TTC549 (cell line): Measurements from ENCODE around the gene FAM25G.
"Not testable (repeated sequence)": the region's sequence is repeated elsewhere in the genome, so short reads cannot be mapped to it uniquely, and the experiment has no call there.

Source experiments
- FAIRE-seq: peaks from 2 replicates; lab custom pipeline; 2012; peaks lifted over from hg19 to GRCh38; lab: Jason Lieb, UNC

FAM25G gene

DNA sequence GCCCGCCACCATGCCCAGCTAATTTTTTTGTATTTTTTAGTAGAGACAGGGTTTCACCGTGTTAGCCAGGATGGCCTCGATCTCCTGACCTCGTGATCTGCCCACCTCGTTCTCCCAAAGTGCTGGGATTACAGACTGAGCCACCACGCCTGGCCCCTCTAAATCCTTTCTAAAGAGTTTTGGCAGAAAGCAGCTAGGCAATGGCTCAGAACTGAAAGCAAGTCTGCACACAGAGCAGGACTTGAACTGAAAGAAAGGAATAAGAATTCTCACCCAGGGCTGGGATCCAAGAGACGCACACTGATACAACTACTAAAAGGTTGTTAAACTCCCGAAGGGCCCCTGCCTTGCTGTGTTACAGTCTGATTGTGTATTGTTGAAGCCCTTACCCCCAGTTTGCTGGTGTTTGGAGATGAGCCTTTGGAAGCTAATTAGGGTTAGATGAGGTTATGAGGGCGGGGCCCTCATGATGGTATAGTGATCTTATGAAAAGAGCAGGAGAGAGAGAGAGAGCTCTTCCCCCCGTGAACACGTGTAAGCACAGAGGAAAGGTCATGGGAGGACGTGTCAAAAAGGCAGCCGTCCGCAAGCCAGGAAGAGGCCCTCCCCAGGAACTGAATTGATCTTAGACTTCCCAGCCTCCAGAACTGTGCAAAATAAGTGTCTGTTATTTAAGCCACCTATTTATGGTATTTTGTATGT, 26.1 kb downstream of the FAM25G start:
- FAIRE-seq: not testable (repeated sequence)

DNA sequence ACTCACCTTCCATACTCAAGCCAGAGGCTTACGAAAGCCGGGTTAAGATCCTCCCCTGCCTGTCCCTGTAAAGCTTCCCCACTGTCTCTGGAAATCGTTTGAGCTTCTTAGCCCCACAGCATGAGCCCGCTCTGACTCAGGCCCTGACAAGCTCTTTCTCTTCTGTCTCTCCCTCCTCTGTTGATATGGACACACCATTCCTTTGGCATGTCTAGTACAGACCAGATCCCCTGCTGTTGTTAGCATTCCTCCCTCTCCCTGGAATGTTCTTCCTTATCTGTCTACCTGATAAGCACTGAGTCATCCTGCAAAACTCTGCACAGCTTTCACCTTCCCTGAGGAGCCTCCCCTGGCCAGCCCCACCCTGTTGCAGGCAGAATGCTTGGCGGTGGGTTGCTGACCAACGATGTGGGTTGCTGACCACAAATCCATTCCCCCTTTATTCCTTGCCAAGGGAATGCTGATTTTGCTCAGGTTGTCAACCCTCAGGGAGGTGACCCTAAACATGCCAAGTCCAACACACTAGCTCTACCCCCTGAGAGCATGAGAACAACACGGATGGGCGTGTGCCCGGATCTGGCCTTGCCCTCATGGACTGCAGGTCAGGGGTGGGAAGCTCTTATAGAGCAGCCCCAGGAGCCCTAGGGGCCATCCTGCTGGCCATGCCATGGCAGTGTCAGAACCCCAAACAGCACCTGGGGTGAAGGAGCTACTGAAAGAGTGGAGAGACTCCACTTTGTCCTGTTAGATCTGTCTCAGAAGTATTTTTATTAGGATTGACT, 28.7 kb downstream of the FAM25G start:
- not testable (repeated sequence) for FAIRE-seq

DNA sequence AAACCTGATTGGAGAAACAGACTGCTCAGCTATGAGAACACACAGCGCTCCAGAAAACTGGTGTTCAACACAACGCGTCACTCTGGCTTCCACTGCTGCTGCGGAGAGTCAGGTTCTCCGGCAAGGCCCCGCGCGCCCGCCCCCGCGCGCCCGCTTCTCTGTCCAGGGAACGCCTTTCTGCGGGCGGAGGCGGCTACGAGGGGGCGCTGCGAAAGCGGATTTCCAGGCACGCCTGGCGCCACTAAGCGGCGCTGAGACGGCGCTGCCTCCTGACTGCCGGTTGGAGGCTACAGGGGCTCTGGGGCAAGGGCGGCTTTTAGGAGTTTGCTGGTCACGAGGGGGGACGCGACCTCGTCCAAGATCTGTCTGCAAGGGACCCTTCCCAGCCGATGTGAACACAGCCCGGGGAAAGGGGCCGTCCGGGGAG, 30.2 kb downstream of the FAM25G start:
- FAIRE-seq: not testable (repeated sequence)

DNA sequence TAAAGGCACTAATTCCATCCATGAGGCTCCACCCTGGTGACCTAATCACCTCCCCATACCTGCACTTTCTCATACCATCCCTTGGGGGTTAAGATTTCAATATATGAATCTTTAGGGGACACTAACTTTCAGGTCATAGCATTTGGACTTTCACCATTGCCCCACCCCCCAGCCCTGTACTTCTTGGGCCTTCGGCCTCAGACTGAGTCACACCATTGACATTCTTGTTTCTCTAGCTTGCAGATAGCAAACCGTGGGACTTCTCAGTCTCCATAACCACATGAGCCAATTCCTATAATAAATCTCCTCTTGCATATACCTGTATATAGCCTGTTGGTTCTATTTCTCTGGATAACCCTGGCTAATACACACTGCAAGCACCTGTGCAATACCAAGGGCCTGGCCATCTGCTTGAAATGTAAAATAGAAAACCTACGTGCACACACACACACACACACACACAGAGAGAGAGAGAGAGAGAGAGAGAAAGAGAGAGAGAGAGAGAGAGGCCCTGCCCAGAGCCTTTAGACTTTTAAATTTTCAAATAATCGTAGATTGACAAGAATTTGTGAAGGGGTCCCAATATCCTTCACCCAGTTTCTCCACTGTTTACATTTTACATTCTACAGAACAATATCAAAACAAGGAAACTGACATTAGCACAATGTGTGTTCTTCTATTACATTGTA, 32.9 kb downstream of the FAM25G start:
- no peak for FAIRE-seq

DNA sequence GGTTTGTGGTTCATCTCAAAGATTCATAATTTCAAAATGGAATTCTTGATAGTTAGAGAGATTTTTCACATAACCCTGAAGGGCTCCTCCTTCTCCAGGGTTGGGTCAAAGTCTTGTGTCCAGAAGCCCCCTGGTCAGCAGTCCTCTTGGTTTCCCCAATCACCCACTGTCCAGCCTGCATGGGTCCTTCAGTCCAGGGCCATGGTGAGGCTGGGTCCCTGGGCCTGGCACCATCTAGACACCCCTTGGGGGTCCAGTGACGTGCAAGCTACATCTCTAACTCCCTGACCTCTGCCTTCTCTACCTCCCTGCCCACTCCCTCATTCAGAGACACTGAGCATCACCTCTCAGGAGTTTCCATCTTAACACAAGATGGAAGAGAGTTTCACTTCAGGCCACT, 33.7 kb downstream of the FAM25G start:
- FAIRE-seq: no peak

DNA sequence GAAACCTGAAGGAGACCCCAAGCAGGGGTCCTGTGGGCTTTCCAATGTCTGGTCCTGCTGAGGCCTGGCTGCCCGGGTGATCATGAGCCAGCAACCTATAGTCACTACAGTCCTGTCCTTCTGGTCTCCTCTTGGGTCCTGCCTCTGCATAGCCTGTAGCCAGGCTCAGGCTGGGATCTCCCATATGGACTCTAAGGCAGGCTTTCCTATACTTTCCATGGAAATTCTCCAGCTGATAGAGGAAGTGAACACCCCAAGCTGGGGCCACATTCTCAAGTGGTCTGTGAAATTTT, 34.0 kb downstream of the FAM25G start:
- FAIRE-seq: no peak

DNA sequence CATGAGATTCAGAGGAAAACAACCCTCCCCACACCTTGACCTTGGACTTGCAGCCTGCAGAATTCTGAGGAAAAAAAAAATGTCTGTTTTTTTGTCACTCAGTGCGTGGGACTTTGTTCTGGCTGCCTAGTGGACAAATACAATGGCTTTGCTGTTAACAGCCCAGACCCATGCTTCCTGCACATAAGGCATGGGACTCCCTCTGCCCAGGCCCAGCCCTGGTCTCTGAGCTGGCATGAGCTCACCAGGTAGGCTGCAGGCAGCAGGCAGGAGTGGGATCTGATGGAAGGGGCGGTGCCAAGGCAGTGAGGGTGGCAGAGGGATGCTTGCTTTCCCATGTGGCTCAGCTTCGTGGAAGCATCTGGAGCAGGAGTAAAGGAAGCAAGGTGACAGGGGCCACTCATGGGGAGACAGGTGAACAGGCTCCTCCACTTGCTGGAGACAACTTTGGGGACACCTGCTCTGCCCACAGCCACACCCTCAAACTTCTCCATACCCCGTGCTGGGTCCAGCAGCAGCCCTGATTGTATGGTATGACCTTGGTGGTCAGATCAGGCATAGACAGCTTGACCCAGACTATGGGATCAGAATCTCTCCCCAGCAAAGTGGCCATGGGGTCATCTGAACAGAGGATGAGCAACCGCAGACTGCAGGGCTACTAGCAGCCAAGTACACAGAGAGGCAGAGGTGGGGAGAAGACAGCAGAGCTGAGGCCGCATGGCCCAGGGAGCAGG, 34.5 kb downstream of the FAM25G start:
- no peak for FAIRE-seq

DNA sequence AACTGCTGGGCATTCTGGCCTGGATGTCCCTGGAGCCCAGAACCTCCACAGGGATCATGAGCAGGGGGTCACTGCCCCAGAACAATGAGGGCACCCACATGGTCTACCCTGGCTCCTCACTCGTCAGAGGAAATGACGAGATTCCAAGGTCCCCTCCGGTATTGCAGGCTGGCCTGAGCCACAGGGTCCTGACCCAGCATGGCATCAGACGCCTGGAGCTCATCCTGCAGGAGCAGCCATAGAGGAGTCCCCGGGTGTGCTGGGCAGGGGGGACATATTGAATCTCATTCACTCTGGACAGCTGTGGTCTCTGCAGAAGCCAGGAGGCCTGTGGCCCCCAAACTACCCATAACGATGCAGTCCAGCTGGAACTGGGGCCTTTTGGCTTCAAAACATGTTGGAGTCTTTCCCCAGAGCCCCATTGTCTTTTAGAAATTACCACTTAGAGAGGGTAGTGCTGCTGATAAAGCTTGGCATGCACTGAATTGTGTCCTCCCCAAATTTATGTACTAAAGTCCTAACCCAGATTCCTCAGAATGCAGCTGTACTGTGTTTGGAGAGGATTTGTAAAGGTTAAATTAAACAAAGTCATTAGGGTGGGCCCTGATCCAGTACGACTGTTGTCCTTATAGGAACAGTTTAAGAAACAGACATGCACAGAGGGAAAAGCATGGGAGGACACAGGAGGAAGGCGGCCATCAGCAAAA, 35.3 kb downstream of the FAM25G start:
- no peak for FAIRE-seq

DNA sequence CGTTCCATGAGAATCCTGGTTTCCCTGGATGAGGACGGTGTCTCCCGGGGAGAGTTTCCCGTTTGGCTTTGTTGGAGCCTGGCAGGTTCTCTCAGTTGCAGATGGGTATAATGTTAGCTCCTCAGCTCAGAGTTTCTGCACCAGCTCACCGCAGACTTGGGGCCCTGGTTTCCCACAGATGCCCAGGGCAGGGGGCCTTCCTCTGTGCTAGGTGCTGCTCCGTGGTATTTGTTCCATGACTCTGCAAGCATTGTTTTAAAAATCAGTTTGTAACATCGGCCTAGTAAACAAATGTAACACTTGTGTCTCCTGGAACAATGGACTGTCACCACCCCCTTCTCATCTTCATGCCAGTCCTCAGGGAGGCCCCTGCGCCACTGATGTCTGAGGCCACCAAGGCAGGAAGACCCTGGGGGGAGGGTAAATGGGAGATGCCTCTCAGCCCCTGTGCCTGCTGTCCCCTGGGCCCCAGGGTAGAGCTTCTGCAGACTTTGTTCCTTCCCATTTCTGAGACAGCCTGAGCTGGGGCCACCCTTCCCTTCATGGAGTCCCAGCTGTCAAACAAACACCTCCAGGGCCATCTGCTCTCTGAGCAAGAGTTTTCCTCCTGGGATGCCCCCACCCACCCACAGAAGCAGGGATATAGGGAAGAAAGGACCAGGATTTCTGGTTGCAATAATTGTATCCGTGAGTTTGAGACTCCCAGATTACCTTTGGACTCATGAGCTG, 36.0 kb downstream of the FAM25G start:
- FAIRE-seq: not testable (repeated sequence)

DNA sequence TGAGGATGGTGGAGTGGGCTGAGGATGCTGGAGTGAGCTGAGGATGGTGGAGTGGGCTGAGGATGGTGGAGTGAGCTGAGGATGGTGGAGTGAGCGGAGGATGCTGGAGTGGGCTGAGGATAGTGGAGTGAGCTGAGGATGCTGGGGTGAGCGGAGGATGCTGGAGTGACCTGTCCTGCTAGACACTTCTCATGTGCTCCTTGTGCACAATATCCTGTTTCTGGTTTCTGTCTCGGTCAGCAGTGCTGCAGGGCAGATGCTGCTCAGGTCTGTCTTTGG, 36.8 kb downstream of the FAM25G start:
- FAIRE-seq: no peak

DNA sequence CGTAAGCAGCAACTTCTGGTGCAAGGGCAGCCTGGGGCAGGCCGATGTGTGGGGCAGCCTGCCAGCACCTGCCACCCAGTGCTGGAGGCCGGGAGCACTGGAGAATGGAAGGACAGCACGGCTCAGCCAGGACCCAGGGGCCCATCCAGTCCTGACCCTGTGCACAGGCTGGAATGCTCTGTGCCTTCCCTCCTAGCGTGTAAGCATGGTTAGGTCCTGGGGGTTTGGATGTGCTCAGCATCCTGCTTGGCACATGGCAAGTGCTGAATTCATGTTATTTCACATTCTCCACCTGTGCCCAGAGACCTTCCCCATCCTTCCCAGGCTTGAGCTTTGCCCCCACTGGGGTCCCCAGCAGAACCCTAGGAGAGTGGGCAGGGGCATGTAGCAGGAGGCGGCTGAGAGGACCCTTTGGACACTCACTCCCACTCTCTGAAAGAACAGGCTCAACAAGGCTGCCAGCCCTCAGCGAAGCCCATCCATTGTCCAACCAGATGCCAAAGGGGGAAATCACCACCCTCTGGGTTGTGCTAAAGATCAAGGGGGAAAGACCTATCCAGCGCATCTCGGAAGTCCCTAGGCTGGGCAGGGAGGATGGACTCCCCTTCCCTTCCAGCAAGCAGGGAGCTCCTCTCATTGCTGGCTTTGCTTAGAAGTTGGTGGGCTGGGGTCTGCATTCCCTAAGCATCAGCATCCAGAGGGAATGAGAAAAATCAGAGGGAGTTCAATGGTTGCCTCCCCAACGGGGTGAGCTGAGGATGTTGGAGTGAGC, 37.3 kb downstream of the FAM25G start:
- no peak for FAIRE-seq

DNA sequence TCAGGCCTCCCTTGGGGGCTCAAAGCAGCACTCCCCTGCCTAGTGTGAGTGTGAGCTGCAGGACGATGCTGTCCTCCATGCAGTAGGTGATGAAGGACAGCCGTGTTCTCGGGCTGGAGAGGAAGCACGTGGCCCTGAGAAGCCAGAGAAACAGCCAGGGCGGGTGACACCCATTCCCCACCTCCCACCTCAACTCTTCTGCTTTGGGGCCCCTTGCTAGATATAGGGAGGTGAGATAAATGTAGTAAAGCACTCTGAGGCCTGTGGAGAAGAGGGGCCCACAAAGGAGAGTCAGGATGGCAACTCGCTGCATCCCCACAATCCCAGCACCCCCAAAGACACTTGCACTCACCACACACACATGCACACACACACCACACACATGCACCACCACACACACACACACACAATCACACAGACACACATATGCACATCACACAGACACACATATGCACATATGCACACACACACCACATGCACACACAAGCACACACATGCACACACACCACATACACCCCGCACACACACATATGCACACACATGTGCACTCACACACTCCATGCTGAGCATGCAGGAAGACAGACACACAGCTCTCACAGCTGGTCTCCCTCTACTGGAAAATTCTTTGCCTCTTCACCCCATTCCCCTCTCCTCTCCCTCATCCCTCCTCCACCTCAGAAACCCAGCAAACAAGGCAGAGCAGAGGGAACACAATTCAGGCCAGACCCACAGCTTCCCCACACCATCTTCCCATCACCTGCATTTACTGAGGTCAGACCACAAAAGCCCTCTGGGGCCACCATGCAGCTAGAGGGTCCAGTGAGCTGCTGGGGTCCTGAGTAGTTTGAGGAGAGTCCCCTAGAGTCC, 38.1 kb downstream of the FAM25G start:
- no peak for FAIRE-seq

DNA sequence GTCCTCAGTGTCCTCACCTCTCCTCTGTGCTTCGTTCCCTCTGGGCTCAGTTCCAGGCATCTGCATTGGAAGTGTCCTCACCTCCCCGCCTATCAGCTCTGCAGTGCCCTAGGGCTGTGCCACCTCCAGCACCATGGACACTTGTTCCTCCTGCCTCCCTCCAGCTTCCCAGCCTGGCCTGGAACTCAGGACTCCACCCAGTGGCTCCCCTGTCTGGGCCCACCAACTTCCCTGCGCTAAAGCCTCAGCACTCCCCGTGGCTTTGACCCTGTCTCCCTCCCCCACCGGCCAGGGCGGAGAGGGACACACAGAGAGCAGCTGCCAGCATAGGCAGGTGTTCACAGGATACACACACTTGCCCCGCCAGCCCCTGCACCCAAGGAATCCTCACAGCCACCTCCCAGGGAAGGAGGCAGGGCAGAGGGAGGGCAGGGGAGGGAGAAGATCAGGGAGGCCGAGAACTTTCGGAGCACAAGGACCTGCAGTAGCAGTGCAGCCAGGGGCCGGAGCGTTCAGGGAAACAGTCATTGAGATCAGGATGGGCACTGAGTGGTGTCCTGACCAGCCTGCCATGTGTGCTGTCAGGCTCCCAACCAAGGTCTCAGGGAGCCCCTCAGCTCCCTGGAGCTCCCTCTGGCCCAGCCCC, 38.9 kb downstream of the FAM25G start:
- no peak for FAIRE-seq

DNA sequence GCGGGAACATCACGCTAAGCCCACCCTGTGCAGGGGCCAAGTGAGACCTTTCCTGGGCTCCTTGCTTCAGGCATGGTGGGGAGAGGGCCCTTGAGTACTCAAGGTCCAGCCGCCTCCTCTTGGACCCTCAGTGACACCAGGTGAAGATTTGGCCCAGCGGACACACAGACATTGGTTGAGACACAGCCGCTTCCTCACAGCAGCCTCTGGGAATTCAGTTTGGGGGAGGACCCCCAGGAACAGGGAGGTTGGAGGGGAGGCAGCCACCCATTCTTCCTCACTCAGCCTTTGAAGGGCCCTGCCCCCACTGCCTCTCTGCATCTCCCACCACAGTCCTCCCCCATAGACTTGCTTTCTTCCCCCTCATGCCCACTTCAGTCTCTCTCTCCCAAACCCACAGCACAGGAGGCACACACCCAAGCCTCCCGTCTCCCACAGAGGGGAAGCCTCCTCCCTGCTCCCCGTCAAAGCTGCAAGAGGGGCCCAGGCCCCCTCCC, 39.5 kb downstream of the FAM25G start:
- no peak for FAIRE-seq

DNA sequence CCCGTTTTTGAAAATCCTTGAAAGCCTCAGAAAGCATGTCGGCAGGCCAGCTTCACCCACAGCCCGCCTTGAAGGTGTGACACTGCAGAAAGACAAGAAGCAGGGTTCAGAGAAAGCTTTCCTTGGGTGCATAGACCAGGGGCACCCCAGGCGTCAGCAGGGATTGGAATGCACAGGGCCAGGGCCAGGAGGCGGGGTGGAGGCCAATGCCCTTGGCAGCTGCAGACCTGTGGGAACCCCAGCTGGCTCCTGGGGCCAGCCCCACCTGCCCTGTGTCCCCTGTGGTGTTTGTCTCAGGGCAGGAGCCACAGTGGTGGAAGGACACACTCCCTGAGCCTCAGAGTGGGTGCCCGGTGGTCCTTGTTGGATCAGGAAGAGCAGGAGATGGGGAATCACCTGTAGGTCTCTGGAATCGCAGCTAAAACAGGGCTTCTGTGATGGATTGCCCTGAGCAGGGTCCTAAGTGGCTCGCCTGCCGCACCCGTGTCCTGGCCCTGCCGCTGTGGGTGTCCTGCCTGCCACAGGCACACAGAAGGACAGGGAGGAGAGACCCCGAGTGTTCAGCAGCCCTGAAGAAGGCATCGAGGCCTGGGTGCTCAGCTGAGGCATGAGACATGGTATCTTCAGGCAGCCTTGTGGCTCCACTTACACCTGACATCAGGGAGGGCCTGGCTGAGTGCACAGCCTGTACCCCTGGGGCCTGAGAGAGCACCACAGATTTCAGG, 40.1 kb downstream of the FAM25G start:
- FAIRE-seq: no peak

DNA sequence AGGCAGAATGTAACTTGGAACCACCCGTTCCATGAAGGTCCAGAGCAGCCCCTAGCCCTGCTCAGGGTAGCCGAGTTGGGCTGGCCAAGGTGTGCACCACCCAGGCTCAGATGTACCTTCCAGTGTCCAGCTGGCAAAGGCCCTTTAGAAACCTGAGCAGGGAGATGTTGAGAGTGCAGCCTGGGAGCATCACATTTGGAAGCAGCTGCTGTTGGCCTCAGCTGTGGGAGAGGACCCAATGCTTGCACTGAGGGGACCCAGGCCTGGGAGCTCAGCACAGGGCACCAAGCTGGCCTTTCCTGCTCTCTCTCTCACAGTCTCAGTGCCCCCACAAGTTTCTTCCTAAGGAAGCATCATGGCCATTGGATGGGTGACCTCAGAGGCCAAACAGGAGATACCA, 41.1 kb downstream of the FAM25G start:
- no peak for FAIRE-seq

DNA sequence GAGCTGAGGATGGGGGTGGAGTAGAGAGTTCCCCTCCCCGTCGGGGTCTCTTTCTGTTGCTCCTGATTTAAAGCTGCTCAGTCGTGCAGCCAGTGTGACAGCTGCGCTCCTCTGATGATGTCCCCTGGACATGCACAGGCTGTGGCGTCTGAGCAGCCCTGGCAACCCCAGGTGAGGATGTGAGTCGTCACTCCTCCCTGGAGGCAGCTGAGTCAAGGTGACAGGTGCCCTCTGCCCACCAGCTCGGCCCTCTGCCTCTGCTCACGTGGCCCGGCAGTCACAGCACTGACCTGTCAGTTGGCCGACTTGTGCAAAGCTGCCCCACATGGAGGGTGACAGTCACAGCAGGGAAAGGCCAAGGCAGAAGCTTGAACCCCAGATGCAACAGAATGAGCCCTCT, 41.5 kb downstream of the FAM25G start:
- no peak for FAIRE-seq
